ENCODE results near the gene CFAP300.

The CFAP300 gene

GRCh38 chr11:102120437-102120973, 73.3 kb downstream of the CFAP300 start:
- DNase-seq (ENCODE audit: low read depth in 2 of 2), result no peak

- DNase-seq (ENCODE audit: low read depth in 2 of 2), result no peak
Observed at GRCh38 chr11:102121329-102121728, 74.1 kb downstream of the CFAP300 start.

All from fibroblast of skin of left quadriceps (primary cell).